Measurements from ENCODE around the gene SLC39A6. TPM values are rescaled to one million over a fixed set of nuclear protein-coding genes. Genes with fewer than 3 reads are reported as not detected.

SLC39A6 gene
- total and polyA plus RNA-seq, 10 donors, result 3.9 to 29.7 (median 22.6) TPM

- TF ChIP-seq CTCF (IDR thresholded peaks at IDR 0.05 in 8 of 11, conservative IDR thresholded peaks at IDR 0.05 in 3 of 11) (no peak), POLR2AphosphoS5 (IDR thresholded peaks at IDR 0.05) (no peak), POLR2A (IDR thresholded peaks at IDR 0.05) (no peak)
- no peak overlapping the region for H3K27ac ChIP-seq
- peaks cover 0 to 10% (median 5%) of the 10 kb centered on the region in 8 donors for H3K9me3 ChIP-seq
- no peaks in the 10 kb centered on the region for H3K27me3 ChIP-seq (replicated peaks in 1 of 7)
- peaks cover 0 to 50% (median 21%) of the 10 kb centered on the region in 6 donors for H3K36me3 ChIP-seq
- intact Hi-C loops (cut with DNase I; ENCODE audit: low total_unique reads), result no loop called here
- no peaks in the 10 kb centered on the region for H3K4me1 ChIP-seq
- DNase-seq, result no peak
- no peak overlapping the region for H3K4me3 ChIP-seq
Observed at GRCh38 chr18:36107477-36107876, 21.7 kb downstream of the SLC39A6 start.

- H3K27ac ChIP-seq, result no peak overlapping the region
- H3K4me3 ChIP-seq, result no peak overlapping the region
- DNase-seq, result no peak
- 80 to 98% (median 93%) methylated on average over 2 of the region's 2 CpGs for WGBS, 5 donors
- TF ChIP-seq CTCF (IDR thresholded peaks at IDR 0.05 in 8 of 11, conservative IDR thresholded peaks at IDR 0.05 in 3 of 11) (no peak), POLR2A (IDR thresholded peaks at IDR 0.05) (no peak), POLR2AphosphoS5 (IDR thresholded peaks at IDR 0.05) (no peak)
- no peaks in the 10 kb centered on the region for H3K27me3 ChIP-seq (replicated peaks in 1 of 7)
- intact Hi-C loops (cut with DNase I; ENCODE audit: low total_unique reads), result no loop called here
- no peaks in the 10 kb centered on the region for H3K4me1 ChIP-seq
- peaks cover 0 to 21% (median 14%) of the 10 kb centered on the region in 8 donors for H3K9me3 ChIP-seq
- H3K36me3 ChIP-seq, result peaks cover 0 to 23% (median 0%) of the 10 kb centered on the region in 6 donors
Observed at GRCh38 chr18:36104749-36105148, 24.4 kb downstream of the SLC39A6 start.

GRCh38 chr18:36101943-36102342, 27.2 kb downstream of the SLC39A6 start:
- DNase-seq, result no peak
- TF ChIP-seq POLR2A (IDR thresholded peaks at IDR 0.05) (no peak), POLR2AphosphoS5 (IDR thresholded peaks at IDR 0.05) (no peak), CTCF (IDR thresholded peaks at IDR 0.05 in 8 of 11, conservative IDR thresholded peaks at IDR 0.05 in 3 of 11) (no peak)
- intact Hi-C loops (cut with DNase I; ENCODE audit: low total_unique reads), result no loop called here

GRCh38 chr18:36099311-36099710, 29.8 kb downstream of the SLC39A6 start:
- H3K4me1 ChIP-seq, result no peaks in the 10 kb centered on the region
- H3K4me3 ChIP-seq, result no peak overlapping the region
- no peak overlapping the region for H3K27ac ChIP-seq
- intact Hi-C loops (cut with DNase I; ENCODE audit: low total_unique reads), result loop anchor here (5.0 kb wide), 1 partner anchor 183 kb away; no protein-coding TSS in a partner anchor
- TF ChIP-seq CTCF (IDR thresholded peaks at IDR 0.05 in 8 of 11, conservative IDR thresholded peaks at IDR 0.05 in 3 of 11) (no peak), POLR2AphosphoS5 (IDR thresholded peaks at IDR 0.05) (no peak), POLR2A (IDR thresholded peaks at IDR 0.05) (no peak)
- no peak for DNase-seq
- H3K9me3 ChIP-seq, result peaks cover 0 to 21% (median 14%) of the 10 kb centered on the region in 8 donors
- H3K36me3 ChIP-seq, result no peaks in the 10 kb centered on the region
- H3K27me3 ChIP-seq (replicated peaks in 1 of 7), result no peaks in the 10 kb centered on the region

More at GRCh38 chr18:36101943-36102342, 27.2 kb downstream of the SLC39A6 start:
- Histone ChIP-seq H3K27ac (no peak overlapping the region), H3K27me3 (replicated peaks in 1 of 7) (no peaks in the 10 kb centered on the region), H3K4me3 (no peak overlapping the region), H3K36me3 (no peaks in the 10 kb centered on the region), H3K4me1 (no peaks in the 10 kb centered on the region), H3K9me3 (peaks cover 0 to 21% (median 14%) of the 10 kb centered on the region in 8 donors)
- 94 to 97% (median 95%) methylated on average over 7 of the region's 7 CpGs for WGBS, 5 donors
